Measurements from ENCODE around the gene PPP3CA. TPM values are rescaled to one million over a fixed set of nuclear protein-coding genes. Genes with fewer than 3 reads are reported as not detected.

PPP3CA gene
- total and polyA plus RNA-seq, 2 donors from 2014 or later: 6.9 to 31.5 TPM

GRCh38 chr4:101264993-101265815, 82.1 kb downstream of the PPP3CA start:
- Histone ChIP-seq H3K36me3 (ENCODE audit: control insufficient read depth in 2 of 3, insufficient read depth in 3 of 3, low read length in 3 of 3) (no peaks in the 10 kb centered on the region), H3K9ac (ENCODE audit: low read length in 3 of 3) (no peak overlapping the region), H3K27me3 (ENCODE audit: control insufficient read depth, insufficient read depth, low read length) (no peaks in the 10 kb centered on the region), H3K27ac (ENCODE audit: low read depth in 2 of 2, low read length in 2 of 2) (no peak overlapping the region), H3K9me3 (ENCODE audit: control insufficient read depth in 2 of 3, insufficient read depth in 1 of 3, low read length in 3 of 3) (no peaks in the 10 kb centered on the region), H3K4me3 (ENCODE audit: low read length in 3 of 3) (no peak overlapping the region), H3K4me1 (ENCODE audit: control insufficient read depth in 2 of 3, insufficient read depth in 2 of 3, low read depth in 1 of 3, low read length in 3 of 3) (peaks cover 0 to 4% (median 0%) of the 10 kb centered on the region in 3 donors)
- DNase-seq (no peak), FAIRE-seq (no peak)
- TF ChIP-seq CTCF (IDR thresholded peaks at IDR 0.05; ENCODE audit: borderline replicate concordance, extremely low read depth, insufficient read depth): no peak
- intact Hi-C loops (cut with DNase I): no loop called here

- Histone ChIP-seq H3K9ac (ENCODE audit: low read length in 3 of 3) (no peak overlapping the region), H3K4me1 (ENCODE audit: control insufficient read depth in 2 of 3, insufficient read depth in 2 of 3, low read depth in 1 of 3, low read length in 3 of 3) (peaks cover 0 to 4% (median 0%) of the 10 kb centered on the region in 3 donors), H3K27me3 (ENCODE audit: control insufficient read depth, insufficient read depth, low read length) (no peaks in the 10 kb centered on the region), H3K36me3 (ENCODE audit: control insufficient read depth in 2 of 3, insufficient read depth in 3 of 3, low read length in 3 of 3) (no peaks in the 10 kb centered on the region), H3K4me3 (ENCODE audit: low read length in 3 of 3) (no peak overlapping the region), H3K9me3 (ENCODE audit: control insufficient read depth in 2 of 3, insufficient read depth in 1 of 3, low read length in 3 of 3) (no peaks in the 10 kb centered on the region), H3K27ac (ENCODE audit: low read depth in 2 of 2, low read length in 2 of 2) (no peak overlapping the region)
- intact Hi-C loops (cut with DNase I): no loop called here
- TF ChIP-seq CTCF (IDR thresholded peaks at IDR 0.05; ENCODE audit: borderline replicate concordance, extremely low read depth, insufficient read depth): no peak
- FAIRE-seq: no peak
- DNase-seq: no peak
Measured at GRCh38 chr4:101264512-101264911, 82.8 kb downstream of the PPP3CA start.

GRCh38 chr4:101262683-101263082, 84.6 kb downstream of the PPP3CA start:
- intact Hi-C loops (cut with DNase I): no loop called here
- H3K4me3 ChIP-seq (ENCODE audit: low read length in 3 of 3): no peak overlapping the region
- DNase-seq: no peak
- no peaks in the 10 kb centered on the region for H3K9me3 ChIP-seq (ENCODE audit: control insufficient read depth in 2 of 3, insufficient read depth in 1 of 3, low read length in 3 of 3)
- peaks cover 0 to 4% (median 0%) of the 10 kb centered on the region in 3 donors for H3K4me1 ChIP-seq (ENCODE audit: control insufficient read depth in 2 of 3, insufficient read depth in 2 of 3, low read depth in 1 of 3, low read length in 3 of 3)
- H3K36me3 ChIP-seq (ENCODE audit: control insufficient read depth in 2 of 3, insufficient read depth in 3 of 3, low read length in 3 of 3): no peaks in the 10 kb centered on the region
- no peak for FAIRE-seq
- H3K27ac ChIP-seq (ENCODE audit: low read depth in 2 of 2, low read length in 2 of 2): no peak overlapping the region
- H3K27me3 ChIP-seq (ENCODE audit: control insufficient read depth, insufficient read depth, low read length): no peaks in the 10 kb centered on the region
- TF ChIP-seq CTCF (IDR thresholded peaks at IDR 0.05; ENCODE audit: borderline replicate concordance, extremely low read depth, insufficient read depth): no peak
- H3K9ac ChIP-seq (ENCODE audit: low read length in 3 of 3): no peak overlapping the region
